GM21737 (cell line): ENCODE measurements around the gene IFITM5.

Experiments
- ATAC-seq: cut with Tn5 transposase; IDR thresholded peaks from one replicate; pipeline ENCODE4 v1.9.1; 2021; ENCODE audit warnings: mild to moderate bottlenecking, moderate library complexity; ENCODE audit not compliant: unreplicated experiment

Gene IFITM5

DNA sequence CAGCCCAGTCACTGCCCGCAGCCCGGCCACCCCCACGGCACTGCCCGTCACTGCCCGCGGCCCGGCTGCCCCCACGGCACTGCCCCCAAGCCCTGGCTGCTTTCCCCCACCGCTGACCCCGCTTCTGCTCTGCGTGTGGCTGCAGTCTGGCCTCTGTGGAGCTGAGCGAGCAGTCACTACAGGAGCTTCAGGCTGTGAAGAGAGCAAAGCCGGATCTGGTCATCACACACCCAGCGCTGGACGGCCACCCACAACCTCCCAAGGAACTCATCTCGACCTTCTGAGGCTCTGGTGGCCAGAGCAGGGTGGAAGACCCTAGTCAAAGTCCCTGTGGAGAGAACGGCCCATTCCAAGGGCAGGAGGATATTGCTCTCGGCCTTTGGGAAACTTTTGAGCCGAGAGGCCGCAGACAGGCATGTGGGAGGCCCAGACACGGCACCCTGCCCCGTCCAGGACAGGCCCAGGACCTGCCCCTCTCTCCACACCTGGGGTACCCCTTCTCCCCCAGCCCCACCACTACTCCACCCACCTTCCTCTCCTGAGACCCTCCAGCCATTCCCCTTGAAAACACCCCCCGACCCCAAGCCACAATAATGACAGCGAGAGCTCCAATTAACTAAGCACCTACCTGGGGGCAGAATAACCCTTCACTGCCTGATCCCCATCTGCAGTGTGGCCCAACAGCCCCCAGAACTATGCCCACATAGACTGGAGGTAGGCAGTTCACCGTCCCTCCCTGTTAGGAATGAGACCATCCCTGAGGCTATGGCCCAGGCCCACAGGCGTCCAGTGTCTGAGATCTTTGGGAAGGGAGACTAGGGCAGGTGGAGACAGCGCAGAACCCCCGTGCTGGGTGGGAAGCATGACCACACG lies 14.1 kb downstream of the IFITM5 start:
- ATAC-seq: no peak

DNA sequence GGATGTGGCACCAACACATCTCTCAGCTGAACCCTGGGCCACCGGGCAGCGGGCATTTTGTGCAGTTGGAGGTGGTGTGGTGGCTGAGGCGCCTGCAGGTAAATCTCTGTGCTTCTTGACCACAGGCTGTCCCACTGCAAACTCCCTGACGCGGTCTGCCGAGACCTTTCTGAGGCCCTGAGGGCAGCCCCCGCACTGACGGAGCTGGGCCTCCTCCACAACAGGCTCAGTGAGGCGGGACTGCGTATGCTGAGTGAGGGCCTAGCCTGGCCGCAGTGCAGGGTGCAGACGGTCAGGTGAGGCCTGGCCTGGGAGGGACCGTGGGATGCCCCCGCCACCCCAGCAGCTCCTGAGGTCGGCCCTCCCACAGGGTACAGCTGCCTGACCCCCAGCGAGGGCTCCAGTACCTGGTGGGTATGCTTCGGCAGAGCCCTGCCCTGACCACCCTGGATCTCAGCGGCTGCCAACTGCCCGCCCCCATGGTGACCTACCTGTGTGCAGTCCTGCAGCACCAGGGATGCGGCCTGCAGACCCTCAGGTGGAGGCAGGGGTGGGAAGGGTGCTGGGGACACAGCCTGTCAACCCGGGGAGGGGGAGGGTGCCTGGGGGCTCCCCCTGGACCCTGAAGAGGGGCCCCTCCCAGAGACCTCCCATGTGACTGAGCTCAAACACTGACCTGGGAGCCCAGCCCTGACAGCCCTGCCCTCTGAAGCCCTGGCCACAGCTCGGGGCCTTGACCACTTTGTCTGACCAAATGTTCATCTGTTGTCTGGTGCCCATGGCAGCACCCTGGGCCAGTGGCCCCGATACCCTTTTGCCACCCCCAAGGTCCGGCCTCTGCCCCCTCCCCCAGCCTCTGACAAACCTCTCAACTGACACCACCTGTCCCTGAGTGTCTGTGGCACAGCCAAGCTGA lies 15.0 kb downstream of the IFITM5 start:
- no peak for ATAC-seq

DNA sequence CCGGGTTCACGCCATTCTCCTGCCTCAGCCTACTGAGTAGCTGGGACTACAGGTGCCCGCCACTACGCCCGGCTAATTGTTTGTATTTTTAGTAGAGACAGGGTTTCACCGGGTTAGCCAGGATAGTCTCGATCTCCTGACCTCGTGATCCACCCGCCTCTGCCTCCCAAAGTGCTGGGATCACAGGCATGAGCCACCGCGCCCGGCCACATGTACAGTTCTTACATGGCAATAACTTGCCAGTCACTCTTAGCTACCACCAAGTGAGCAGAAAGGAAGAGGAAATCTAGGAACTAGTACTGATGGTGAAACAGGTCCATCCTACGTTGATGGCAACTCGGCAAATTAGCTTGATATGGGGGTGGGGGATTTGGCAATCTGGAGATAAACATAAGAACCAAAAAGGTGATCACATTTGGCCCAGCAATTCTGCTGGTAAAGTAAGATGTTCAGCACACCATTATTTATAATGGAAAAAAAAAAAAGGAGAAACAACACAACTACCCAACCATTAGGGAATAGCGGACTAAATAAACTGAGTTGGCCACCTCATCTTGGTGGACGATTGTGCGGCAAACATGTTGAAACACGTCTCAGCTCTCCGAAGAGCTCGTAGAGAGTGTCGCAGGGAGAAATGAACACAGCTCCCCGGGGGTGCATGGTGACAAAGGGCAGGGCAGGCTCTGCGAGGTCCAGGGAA lies 15.8 kb downstream of the IFITM5 start:
- no peak for ATAC-seq

DNA sequence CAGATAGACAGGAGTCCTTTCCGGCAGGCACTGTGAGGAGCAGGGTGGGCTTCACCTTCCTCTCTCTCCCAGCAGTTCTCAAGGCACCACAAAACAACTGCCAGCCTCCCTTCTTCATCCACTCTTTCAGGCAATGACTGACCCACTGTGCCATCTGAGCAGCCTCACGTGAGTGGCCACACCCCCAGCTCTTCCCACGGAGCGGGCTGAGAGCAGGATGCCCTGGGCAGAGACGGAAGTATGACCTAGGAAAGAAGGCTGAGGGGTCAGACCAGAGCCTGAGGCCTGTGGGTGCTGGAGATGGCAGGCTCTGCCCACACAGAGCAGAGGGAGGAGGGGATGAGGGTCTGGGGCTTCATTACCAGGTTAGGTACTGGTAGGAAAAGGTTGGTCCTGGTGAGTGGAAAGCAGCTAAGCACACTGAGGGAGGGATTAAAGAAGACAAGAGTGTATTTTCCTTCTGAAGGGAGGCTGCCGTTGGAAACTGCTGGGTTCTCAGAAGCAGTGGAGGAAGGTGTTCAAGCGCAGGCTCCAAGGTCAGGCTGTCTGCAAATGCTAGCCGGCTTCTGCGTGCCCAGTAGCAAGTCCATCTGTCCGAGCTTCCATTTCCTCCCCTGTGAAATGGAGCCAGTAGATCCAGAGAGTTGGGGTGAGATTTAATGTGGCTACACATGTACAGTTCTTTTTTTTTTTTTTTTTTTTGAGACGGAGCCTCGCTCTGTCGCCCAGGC lies 16.5 kb downstream of the IFITM5 start:
- no peak for ATAC-seq

DNA sequence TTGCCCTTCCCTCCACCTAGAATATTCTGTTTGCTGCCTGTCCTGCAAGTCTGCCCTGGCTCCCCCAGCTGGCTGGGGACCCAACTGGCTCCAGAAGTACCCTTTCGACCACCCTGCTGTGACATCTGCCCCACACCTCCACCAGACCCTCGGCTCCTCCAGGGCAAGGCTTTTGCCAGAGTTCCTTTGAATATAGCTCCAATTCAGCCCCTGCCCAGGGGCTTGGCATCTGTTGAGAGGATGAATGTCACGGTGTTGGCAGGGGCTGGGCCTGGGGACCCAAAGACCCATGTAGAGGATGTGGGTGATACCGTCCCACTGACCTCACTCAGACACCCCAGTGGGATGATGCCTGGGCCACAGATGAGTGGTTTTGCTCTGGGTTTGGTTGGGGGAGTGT lies 17.2 kb downstream of the IFITM5 start:
- no peak for ATAC-seq

DNA sequence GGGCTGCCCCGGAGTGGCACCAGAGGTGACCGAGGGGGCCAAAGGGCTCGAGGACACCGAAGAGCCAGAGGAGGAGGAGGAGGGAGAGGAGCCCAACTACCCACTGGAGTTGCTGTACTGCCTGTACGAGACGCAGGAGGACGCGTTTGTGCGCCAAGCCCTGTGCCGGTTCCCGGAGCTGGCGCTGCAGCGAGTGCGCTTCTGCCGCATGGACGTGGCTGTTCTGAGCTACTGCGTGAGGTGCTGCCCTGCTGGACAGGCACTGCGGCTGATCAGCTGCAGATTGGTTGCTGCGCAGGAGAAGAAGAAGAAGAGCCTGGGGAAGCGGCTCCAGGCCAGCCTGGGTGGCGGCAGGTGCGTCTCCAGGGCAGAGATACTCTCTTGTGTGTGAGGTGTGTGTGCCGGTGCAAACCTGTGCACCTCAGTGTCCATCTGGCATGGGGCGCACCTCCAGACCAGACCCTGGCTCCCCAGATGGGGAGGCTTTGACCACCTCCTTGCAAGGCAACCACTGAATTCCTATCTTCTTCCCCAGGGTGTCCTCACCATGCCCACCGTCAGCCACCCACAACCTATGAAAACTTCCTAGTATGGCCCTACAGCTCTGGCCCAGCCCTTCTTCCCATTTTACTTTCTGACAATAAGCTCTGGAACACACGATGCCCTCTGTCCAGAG lies 17.7 kb downstream of the IFITM5 start:
- ATAC-seq: no peak

DNA sequence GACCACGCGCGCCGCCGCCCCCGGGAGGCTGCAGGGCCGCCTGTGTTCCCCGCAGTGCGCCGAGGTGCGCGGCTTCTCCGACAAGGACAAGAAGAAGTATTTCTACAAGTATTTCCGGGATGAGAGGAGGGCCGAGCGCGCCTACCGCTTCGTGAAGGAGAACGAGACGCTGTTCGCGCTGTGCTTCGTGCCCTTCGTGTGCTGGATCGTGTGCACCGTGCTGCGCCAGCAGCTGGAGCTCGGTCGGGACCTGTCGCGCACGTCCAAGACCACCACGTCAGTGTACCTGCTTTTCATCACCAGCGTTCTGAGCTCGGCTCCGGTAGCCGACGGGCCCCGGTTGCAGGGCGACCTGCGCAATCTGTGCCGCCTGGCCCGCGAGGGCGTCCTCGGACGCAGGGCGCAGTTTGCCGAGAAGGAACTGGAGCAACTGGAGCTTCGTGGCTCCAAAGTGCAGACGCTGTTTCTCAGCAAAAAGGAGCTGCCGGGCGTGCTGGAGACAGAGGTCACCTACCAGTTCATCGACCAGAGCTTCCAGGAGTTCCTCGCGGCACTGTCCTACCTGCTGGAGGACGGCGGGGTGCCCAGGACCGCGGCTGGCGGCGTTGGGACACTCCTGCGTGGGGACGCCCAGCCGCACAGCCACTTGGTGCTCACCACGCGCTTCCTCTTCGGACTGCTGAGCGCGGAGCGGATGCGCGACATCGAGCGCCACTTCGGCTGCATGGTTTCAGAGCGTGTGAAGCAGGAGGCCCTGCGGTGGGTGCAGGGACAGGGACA lies 18.4 kb downstream of the IFITM5 start:
- ATAC-seq: no peak

DNA sequence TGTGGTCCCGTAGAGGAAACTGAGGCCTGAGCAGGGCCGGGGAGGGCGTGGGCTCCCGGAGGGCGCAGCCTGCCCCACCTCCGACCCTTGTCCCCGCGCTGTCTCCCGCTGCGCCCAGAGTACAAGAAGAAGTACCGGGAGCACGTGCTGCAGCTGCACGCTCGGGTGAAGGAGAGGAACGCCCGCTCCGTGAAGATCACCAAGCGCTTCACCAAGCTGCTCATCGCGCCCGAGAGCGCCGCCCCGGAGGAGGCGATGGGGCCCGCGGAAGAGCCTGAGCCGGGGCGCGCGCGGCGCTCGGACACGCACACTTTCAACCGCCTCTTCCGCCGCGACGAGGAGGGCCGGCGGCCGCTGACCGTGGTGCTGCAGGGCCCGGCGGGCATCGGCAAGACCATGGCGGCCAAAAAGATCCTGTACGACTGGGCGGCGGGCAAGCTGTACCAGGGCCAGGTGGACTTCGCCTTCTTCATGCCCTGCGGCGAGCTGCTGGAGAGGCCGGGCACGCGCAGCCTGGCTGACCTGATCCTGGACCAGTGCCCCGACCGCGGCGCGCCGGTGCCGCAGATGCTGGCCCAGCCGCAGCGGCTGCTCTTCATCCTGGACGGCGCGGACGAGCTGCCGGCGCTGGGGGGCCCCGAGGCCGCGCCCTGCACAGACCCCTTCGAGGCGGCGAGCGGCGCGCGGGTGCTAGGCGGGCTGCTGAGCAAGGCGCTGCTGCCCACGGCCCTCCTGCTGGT lies 19.2 kb downstream of the IFITM5 start:
- no peak for ATAC-seq

DNA sequence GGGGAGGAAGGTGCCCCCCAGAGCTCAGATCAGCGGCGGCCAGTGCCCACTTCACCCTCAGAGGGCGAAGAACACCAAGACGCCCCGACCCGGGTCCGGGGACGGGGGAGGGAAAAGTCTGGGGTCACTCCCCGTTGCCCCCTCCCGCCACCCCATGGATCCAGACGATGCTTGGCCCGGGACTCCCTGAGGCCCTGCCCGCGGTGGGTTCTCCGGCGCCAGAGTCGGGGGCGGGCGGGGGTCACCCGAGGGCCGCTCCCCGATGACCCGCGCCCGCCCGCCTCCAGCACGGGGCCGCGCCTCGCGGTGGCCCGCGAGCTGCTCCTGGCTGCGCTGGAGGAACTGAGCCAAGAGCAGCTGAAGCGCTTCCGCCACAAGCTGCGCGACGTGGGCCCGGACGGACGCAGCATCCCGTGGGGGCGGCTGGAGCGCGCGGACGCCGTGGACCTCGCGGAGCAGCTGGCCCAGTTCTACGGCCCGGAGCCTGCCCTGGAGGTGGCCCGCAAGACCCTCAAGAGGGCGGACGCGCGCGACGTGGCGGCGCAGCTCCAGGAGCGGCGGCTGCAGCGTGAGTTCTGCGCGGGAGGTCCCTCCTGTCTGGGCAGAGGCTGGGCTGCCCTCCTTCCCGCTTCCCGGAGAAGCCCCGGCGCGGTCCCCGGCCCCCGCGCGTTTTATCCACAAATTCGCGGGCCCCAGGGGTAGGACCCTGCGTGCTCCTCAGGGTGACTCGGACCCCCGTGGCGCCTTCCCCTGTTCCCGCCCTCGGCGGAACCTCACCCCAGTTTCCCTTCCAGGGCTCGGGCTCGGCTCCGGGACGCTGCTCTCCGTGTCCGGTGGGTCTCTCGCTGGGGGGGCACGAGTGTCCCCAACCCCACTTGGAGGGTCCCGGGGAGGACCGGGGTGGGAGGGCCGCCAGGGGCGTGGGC lies 20.0 kb downstream of the IFITM5 start:
- ATAC-seq: no peak

DNA sequence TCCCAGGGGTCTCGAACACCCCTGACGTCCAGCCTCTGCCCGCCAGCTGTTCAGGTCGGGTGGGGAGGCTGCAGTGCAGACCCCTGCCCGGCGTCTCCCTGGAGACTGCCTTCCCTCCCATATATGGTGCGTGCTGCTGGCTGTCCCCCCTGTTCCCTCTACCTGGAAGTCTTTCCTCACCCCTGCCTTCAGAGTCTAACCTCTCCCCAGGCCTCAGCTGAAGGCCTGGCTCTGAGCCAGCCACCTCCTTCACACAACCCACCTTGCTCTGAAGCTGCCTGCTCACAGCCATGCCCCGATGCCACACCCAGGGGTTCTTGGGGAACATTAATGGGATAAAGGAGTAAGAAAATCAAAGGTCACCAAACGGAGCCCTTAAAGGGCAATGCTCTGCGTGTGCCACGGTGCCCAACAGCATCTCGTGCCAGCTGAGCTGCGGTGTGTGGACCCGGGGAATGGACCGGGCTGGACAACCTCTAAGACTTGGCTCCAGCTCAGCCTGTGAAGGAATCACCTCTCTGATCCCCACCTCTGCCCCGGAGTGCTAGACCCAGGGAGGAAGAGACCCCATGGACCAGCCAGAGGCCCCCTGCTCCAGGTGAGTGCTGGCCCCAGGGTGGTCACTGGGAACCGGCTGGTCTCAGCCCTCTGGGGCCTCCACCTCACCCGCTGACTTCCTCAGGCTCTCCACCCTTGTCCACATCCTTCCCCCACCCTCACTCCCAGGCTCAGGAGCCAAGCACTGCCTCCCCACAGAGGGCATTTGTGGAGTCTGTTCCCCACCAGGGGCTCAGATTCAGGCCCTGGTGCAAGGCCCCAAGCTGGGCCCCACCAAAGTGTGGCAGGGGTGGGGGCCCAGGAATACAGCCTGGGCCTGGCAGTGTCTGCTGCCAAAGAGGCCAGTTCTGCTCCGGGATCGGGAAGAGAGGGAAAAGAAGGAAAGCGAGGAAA lies 21.1 kb downstream of the IFITM5 start, which contains the start of gene NLRP6:
TSS of gene NLRP6 (plus strand) at position 407 of the 951 bp plus-strand sequence. CDS start at position 570, 163 bp downstream.
- no peak for ATAC-seq

DNA sequence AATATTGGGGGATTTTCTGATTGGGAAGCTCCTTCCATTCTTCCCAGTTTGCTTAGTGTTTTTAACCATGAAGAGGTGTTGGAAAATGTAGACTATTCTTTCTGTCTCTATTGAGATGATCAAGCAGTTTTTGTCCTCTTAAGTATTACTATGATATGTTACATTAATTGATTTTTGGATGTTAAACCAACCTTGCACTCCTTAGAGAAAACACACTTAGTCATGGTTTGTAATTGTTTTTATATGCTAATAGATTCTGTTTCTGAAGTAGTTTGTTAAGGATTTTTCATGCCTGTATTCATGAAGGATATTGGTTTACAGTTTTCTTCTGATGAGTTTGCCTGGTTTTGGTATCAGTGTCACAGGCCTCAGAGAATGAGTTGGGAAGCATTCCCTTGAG lies 23.1 kb downstream of the IFITM5 start:
- no peak for ATAC-seq

DNA sequence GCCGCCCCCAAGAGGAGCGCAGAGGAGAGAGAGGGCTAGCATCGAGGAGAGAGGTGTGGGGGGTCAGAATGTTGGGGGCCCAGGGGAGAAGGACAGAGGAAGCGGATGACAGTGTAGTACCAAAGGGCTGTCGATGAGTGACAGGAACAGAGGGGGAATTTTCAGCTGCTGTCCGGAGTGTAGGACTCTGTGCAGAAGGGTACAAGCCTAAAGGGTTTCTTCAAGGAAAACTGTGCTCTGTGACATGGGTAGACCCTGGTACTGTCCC lies 26.5 kb downstream of the IFITM5 start:
- ATAC-seq: no peak

DNA sequence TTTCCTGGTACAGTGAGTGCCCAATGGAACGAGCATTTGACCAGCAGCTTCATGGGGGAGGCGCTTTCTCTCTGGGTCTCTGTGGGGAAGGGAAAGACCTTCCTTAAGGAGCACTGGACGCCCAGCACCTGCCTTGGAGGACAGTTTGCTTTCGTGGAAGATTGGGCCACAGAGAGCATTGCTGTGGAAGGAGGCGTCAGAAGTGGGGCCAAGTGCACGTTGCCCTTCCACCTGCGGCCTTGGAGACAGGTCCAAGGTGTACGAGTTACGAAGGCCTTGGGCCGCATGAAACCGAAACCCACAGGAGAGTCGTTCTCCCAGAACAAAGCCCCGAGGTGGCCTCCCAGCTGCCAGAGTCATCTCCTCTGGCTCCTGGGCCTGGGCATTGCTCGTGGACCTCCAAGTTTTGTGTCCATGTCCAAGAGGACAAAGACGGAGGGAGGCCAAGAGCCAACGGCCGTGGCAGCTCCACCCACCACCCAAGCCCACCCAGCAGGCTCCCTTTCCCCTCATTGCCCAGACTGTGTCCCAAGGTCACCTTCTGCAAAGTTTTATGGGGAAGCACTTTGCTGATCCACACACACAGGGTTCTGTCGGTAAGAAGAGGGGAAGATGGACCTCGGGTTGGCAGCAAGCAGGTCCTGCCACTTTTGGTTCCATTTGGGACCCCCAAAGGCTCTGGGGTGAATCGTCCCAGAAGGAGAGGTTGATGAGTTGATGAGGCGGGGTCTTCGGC lies 27.0 kb downstream of the IFITM5 start:
- no peak for ATAC-seq

DNA sequence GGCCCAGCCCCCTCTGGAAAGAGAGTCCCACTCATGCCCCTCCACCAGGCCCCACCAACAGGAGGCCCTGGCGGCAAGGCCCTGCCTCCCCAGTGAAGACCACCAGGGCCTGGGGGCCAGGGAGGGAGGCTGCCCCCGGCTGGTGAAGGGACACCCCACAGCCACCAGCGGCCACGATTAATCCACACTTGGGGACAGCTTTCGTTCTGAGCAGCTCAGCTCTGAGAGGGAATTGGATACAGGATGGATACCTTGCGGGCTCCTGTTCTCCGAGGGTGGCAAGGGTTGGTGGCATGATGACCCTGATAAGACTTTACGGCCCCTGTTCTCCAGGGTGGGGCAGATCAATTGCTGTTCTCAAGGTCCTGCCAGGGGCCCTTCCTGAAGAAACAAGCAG lies 28.0 kb downstream of the IFITM5 start:
- ATAC-seq: no peak

DNA sequence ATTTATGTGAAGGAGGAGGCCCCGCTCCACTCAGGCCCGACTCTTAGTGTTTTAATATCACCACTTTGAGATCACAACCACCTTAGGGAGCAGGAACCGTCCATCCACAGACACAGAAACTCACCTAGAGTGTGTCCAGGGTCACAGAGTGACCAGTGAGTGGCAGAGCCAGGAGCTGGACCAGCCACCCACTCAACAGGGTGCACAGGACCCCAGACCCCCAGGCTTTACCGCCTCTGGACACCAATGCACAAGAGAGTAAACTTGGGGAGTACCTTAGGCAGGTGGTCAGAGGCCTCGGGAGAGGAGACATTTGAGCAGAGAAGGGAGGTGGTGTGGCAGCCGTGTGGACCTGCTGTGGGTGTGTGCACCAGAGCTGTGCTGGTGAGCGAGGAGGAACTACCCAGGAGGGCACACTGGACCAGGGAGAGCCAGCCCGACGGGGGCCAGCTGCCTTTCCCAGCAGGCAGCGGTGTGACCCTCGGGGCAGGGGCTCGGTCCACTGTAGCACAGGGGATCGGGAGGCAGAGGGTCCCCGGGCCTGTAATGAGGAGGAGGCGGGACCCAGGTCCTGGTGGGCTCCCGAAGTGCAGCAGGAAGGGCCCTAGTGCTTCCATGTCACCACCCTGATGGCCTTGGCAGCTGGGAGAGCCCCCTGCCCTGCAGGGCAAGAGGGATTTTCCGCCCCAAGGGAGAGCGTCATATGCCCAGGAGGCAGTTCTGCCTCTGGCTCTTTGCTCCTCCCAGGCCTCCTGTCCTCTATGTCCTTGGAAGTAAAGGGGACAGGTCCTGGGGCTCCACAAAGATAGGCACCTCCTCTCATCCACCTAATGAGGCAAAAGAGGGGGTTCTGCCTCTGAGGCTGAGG lies 28.6 kb downstream of the IFITM5 start:
- no peak for ATAC-seq
